GM12878 (cell line): Measurements from ENCODE around the gene CCDC149.

Source experiments
- CTCF ChIP-seq, 3 experiments: IDR thresholded peaks in 2 of 3; conservative IDR thresholded peaks in 1 of 3; 2 replicates each; pipeline ENCODE4 v1.5.1; 2011; ENCODE audit warnings: low read depth in 3 of 3, low read length in 3 of 3, mild to moderate bottlenecking in 3 of 3, control low read depth in 2 of 3, moderate library complexity in 2 of 3, inconsistent platforms in 1 of 3, mixed read lengths in 1 of 3; ENCODE audit not compliant: control insufficient read depth in 2 of 3, insufficient read depth in 1 of 3; ENCODE audit errors: extremely low read depth in 1 of 3
- FOS ChIP-seq: IDR thresholded peaks from 3 replicates; pipeline ENCODE4 v1.6.1; 2011; ENCODE audit warnings: borderline replicate concordance; ENCODE audit not compliant: insufficient read length; ENCODE audit errors: extremely low read depth
- FOXM1 ChIP-seq: IDR thresholded peaks from 2 replicates; pipeline ENCODE4 v1.6.1; 2012; ENCODE audit warnings: low read depth, mild to moderate bottlenecking, inconsistent platforms, low read length, moderate library complexity
- GABPA ChIP-seq: IDR thresholded peaks from 2 replicates; pipeline ENCODE4 v1.6.1; 2014; ENCODE audit warnings: antibody characterized with exemption, low read depth, mild to moderate bottlenecking, inconsistent platforms
- IKZF1 ChIP-seq: fragments of 450-650 bp; conservative IDR thresholded peaks from 2 replicates; pipeline ENCODE4 v1.6.1; 2017; ENCODE audit warnings: antibody characterized with exemption, mild to moderate bottlenecking
- MAX ChIP-seq: IDR thresholded peaks from 2 replicates; pipeline ENCODE4 v1.6.1; 2012; ENCODE audit warnings: low read depth, low read length, improper control_type of control experiment
- MLLT1 ChIP-seq: fragments of 450-650 bp; IDR thresholded peaks from 2 replicates; pipeline ENCODE4 v1.6.1; 2016; ENCODE audit warnings: mild to moderate bottlenecking
- POLR2A ChIP-seq: IDR thresholded peaks from 2 replicates; pipeline ENCODE4 v1.6.1; 2011; ENCODE audit warnings: low read depth, mild to moderate bottlenecking, low read length
- POLR2AphosphoS5 ChIP-seq: IDR thresholded peaks from 2 replicates; pipeline ENCODE4 v1.6.1; 2011; ENCODE audit warnings: mild to moderate bottlenecking, low read length, inconsistent platforms
- SMC3 ChIP-seq: IDR thresholded peaks from 2 replicates; pipeline ENCODE4 v1.6.1; 2011; ENCODE audit warnings: low read length, improper control_type of control experiment, borderline replicate concordance
- STAT1 ChIP-seq: fragments of 450-650 bp; conservative IDR thresholded peaks from 2 replicates; pipeline ENCODE4 v1.6.1; 2014; ENCODE audit warnings: antibody characterized with exemption, mild to moderate bottlenecking
- TCF12 ChIP-seq: IDR thresholded peaks from 2 replicates; pipeline ENCODE4 v1.6.1; 2011; ENCODE audit warnings: low read depth, mild to moderate bottlenecking, low read length
- TCF7 ChIP-seq: IDR thresholded peaks from 2 replicates; pipeline ENCODE4 v1.6.1; 2014; ENCODE audit warnings: antibody characterized with exemption, borderline replicate concordance
- ZNF274 ChIP-seq: IDR thresholded peaks from one replicate; pipeline ENCODE4 v1.8.0; 2011; ENCODE audit not compliant: insufficient read length, insufficient read depth

GRCh38 chr4:24867251-24867650 is 45.6 kb downstream of the CCDC149 start:
- TF ChIP-seq POLR2A (no peak), CTCF (IDR thresholded peaks at IDR 0.05 in 2 of 3, conservative IDR thresholded peaks at IDR 0.05 in 1 of 3; ENCODE audit: control insufficient read depth in 2 of 3, extremely low read depth in 1 of 3, insufficient read depth in 1 of 3, low read depth in 3 of 3, low read length in 3 of 3) (no peak), MLLT1 (no peak), ZNF274 (no peak), TCF12 (no peak), MAX (no peak), GABPA (no peak), IKZF1 (no peak), POLR2AphosphoS5 (no peak), FOS (no peak), SMC3 (no peak), TCF7 (no peak), FOXM1 (no peak), STAT1 (no peak)
